HCT116 (cell line): Measurements from ENCODE around the gene RGS12. TPM values are rescaled to one million over a fixed set of nuclear protein-coding genes. Genes with fewer than 3 reads are reported as not detected.

ENCODE experiments used
- ATAC-seq: fragments of 200-7000 bp; cut with Tn5 transposase; 2 replicates; pipeline ENCODE4 v1.9.1; 2020; ENCODE audit warnings: mild to moderate bottlenecking, moderate library complexity
- BruUV-seq: library from RNA; stranded (reverse); fragments of 400-500 nt; replicated peaks from 2 replicates; lab custom pipeline; 2021; lab: Mats Ljungman, UMichigan
- CTCF ChIA-PET: fragments of 300-600 bp; sonication (Branson Sonifier 250); formaldehyde crosslinking; loops from one replicate; lab custom pipeline; 2021; ENCODE audit warnings: antibody characterized with exemption; lab: Charles Lee
- POLR2A ChIA-PET: fragments of 300-600, 350-600 bp; sonication (Branson Sonifier 250); formaldehyde crosslinking; loops from one replicate; lab custom pipeline; 2021; ENCODE audit warnings: antibody characterized with exemption; lab: Charles Lee
- RAD21 ChIA-PET, 2 experiments: fragments of 300-600 bp; sonication (Branson Sonifier 250); formaldehyde crosslinking; loops; one replicate each; lab custom pipeline; 2023; ENCODE audit warnings: low total read pairs in 2 of 2; ENCODE audit not compliant: uncharacterized antibody in 2 of 2, unreplicated experiment in 2 of 2, low non-redundant PET in 1 of 2; lab: Charles Lee
- DNase-seq: peaks from one replicate; pipeline ENCODE4 v3.0.0-alpha.2; 2010; ENCODE audit warnings: low read depth, low spot score
- H2AFZ ChIP-seq: fragments of 200-600 bp; shearing (Covaris generic), sonication (generic); 2 replicates; pipeline ENCODE4 v1.6.1; 2017; ENCODE audit warnings: low read depth, mixed run types, mixed read lengths, antibody characterized with exemption, low read length; ENCODE audit not compliant: poor library complexity, severe bottlenecking
- H3K27ac ChIP-seq: 2 replicates; pipeline ENCODE4 v1.5.1; 2012; ENCODE audit warnings: low read depth, low read length
- H3K27me3 ChIP-seq: fragments of 200-600 bp; sonication (generic); 2 replicates; pipeline ENCODE4 v1.6.1; 2016; ENCODE audit warnings: mixed run types, low read length, mixed read lengths; ENCODE audit not compliant: insufficient read depth
- H3K36me3 ChIP-seq, 2 experiments: fragments of 200-500 bp in 1 of 2; fragments of 200-600 bp in 1 of 2; sonication (Bioruptor generic) in 1 of 2; sonication (generic) in 1 of 2; 2 replicates each; pipeline versions ENCODE4 v1.5.1 to v1.6.1; 2014 to 2016; ENCODE audit warnings: low read length in 2 of 2, inconsistent platforms in 1 of 2, mixed read lengths in 1 of 2, mixed run types in 1 of 2; ENCODE audit not compliant: insufficient read depth in 2 of 2, control insufficient read depth in 1 of 2
- H3K4me1 ChIP-seq, 2 experiments: fragments of 200-600 bp in 1 of 2; sonication (generic) in 1 of 2; 2 replicates each; pipeline versions ENCODE4 v1.5.1 to v1.6.1; 2012 to 2017; ENCODE audit warnings: low read length in 2 of 2, inconsistent platforms in 1 of 2, mild to moderate bottlenecking in 1 of 2, mixed read lengths in 1 of 2, mixed run types in 1 of 2, moderate library complexity in 1 of 2; ENCODE audit not compliant: insufficient read depth in 2 of 2, control insufficient read depth in 1 of 2
- H3K4me2 ChIP-seq: fragments of 200-600 bp; sonication (generic); 2 replicates; pipeline ENCODE4 v1.6.1; 2017; ENCODE audit warnings: mixed run types, low read length, mixed read lengths
- H3K4me3 ChIP-seq, 2 experiments: fragments of 200-600 bp in 1 of 2; sonication (generic) in 1 of 2; replicated peaks in 1 of 2; 2 replicates each; pipeline ENCODE4 v1.5.1; 2011 to 2016; ENCODE audit warnings: low read length in 2 of 2, control low read depth in 1 of 2, low read depth in 1 of 2, mild to moderate bottlenecking in 1 of 2, mixed read lengths in 1 of 2, mixed run types in 1 of 2
- H3K79me2 ChIP-seq: fragments of 200-600 bp; sonication (generic); 2 replicates; pipeline ENCODE4 v1.6.1; 2017; ENCODE audit warnings: mild to moderate bottlenecking, mixed run types, low read length, moderate library complexity, mixed read lengths; ENCODE audit not compliant: insufficient read depth
- H3K9ac ChIP-seq: fragments of 200-600 bp; sonication (generic); 2 replicates; pipeline ENCODE4 v1.6.1; 2016; ENCODE audit warnings: low read length, mixed read lengths
- H3K9me2 ChIP-seq: fragments of 200-600 bp; sonication (generic), shearing (Covaris generic); 2 replicates; pipeline ENCODE4 v1.6.1; 2017; ENCODE audit warnings: mixed run types, mild to moderate bottlenecking, moderate library complexity; ENCODE audit not compliant: insufficient read depth
- H3K9me3 ChIP-seq, 2 experiments: fragments of 200-500 bp in 1 of 2; fragments of 200-600 bp in 1 of 2; sonication (Bioruptor generic) in 1 of 2; sonication (generic) in 1 of 2; 2 replicates each; pipeline ENCODE4 v1.6.1; 2014 to 2017; ENCODE audit warnings: low read length in 2 of 2, mixed read lengths in 2 of 2, inconsistent platforms in 1 of 2, low read depth in 1 of 2, mild to moderate bottlenecking in 1 of 2, mixed run types in 1 of 2, moderate library complexity in 1 of 2; ENCODE audit not compliant: control insufficient read depth in 1 of 2, insufficient read depth in 1 of 2
- H4K20me1 ChIP-seq: fragments of 200-600 bp; sonication (generic), shearing (Covaris generic); 2 replicates; pipeline ENCODE4 v1.6.1; 2017; ENCODE audit warnings: mixed run types, mild to moderate bottlenecking, moderate library complexity; ENCODE audit not compliant: insufficient read depth
- CBX3 ChIP-seq: IDR thresholded peaks from 2 replicates; pipeline ENCODE4 v1.6.1; 2012; ENCODE audit warnings: low read depth
- CEBPB ChIP-seq: IDR thresholded peaks from 2 replicates; pipeline ENCODE4 v1.6.1; 2012; ENCODE audit warnings: low read depth
- ELF1 ChIP-seq: IDR thresholded peaks from 2 replicates; pipeline ENCODE4 v1.6.1; 2012; ENCODE audit warnings: low read depth, borderline replicate concordance
- EZH2phosphoT487 ChIP-seq: fragments of 200-600 bp; IDR thresholded peaks from 2 replicates; pipeline ENCODE4 v1.6.1; 2018; ENCODE audit warnings: antibody characterized with exemption, borderline replicate concordance
- POLR2AphosphoS5 ChIP-seq: IDR thresholded peaks from 2 replicates; pipeline ENCODE4 v1.6.1; 2011; ENCODE audit warnings: mild to moderate bottlenecking, low read depth, low read length, moderate library complexity
- SIN3A ChIP-seq: IDR thresholded peaks from 2 replicates; pipeline ENCODE4 v1.6.1; 2012; ENCODE audit warnings: low read depth
- SRF ChIP-seq: IDR thresholded peaks from 2 replicates; pipeline ENCODE4 v1.6.1; 2012; ENCODE audit warnings: low read depth
- YY1 ChIP-seq: IDR thresholded peaks from 2 replicates; pipeline ENCODE4 v1.6.1; 2011; ENCODE audit warnings: low read length, low read depth, moderate library complexity, mild to moderate bottlenecking; ENCODE audit not compliant: insufficient replicate concordance; ENCODE audit errors: extremely low read depth
- ZFX ChIP-seq: fragments of 450-650 bp; IDR thresholded peaks from 2 replicates; pipeline ENCODE4 v1.6.1; 2017
- intact Hi-C: fragments of 100-400 bp; cut with micrococcal nuclease; formaldehyde crosslinking; loops from 2 replicates; pipeline ENCODE4 v1.10.0; 2022
- total RNA-seq: library from RNA; stranded (reverse); gene quantifications from one replicate; pipeline ENCODE4 v1.2.1, GENCODE V29; 2021; ENCODE audit not compliant: unreplicated experiment
- TF ChIP-seq, protein P1 (sequence below), 3 experiments: fragments of 200-600 bp in 1 of 3; sonication (generic) in 1 of 3; IDR thresholded peaks in 2 of 3; conservative IDR thresholded peaks in 1 of 3; 2 replicates each; pipeline ENCODE4 v1.5.1; 2012 to 2017; ENCODE audit warnings: low read depth in 2 of 3, low read length in 2 of 3, antibody characterized with exemption in 1 of 3, borderline replicate concordance in 1 of 3, control low read depth in 1 of 3, mild to moderate bottlenecking in 1 of 3, mixed read lengths in 1 of 3, mixed run types in 1 of 3, moderate library complexity in 1 of 3; ENCODE audit not compliant: insufficient read depth in 1 of 3
- TF ChIP-seq, protein P2 (sequence below): IDR thresholded peaks from 2 replicates; pipeline ENCODE4 v1.6.1; 2012
- TF ChIP-seq, protein P3 (sequence below): IDR thresholded peaks from 2 replicates; pipeline ENCODE4 v1.6.1; 2011; ENCODE audit warnings: mild to moderate bottlenecking, low read length, moderate library complexity; ENCODE audit not compliant: insufficient replicate concordance; ENCODE audit errors: extremely low read depth

Gene RGS12
- total RNA-seq, 1 experiment from 2014 or later, result 22.2 TPM

DNA sequence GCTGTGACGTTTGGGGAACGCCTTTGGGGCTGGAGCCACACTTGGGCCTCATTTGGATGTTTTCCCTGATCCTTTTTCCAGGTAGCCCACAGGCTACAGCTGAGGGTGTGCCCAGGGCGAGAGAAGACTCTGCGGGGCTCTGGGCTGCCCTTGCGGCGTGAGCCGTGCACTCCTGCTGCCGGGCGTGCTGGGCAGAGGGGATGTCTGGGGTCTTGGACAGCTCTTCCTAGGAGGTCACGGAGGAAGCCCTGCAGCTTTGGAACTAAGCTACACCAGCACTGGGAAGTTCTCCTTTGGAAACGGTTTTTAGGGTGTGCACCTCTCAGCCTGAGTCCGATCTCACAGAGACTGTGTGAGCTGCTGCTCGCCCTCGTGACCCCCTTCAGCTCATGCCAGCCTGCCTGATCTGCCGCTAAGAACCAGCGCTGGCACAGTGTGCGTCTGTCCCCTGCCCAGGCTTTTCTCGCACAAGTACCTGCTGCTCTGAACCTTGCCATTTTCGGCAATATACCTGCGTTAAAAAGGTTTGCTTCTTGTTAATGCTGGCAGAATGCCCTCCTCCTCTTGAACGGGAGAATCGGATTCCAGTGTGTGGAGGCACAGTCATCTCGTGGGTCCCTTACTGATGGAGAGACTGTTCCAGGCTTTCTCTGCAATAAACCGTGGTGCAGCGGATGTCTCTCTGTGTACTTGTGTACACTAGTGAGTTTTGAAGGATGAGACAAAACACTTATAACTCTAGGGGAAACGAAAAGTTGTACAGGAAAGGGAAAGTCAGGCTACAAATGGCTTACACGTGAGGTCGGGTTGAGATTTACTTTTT lies 29.6 kb upstream of the RGS12 start:
- no peaks in the 10 kb centered on the region for H3K9me2 ChIP-seq
- H3K4me1 ChIP-seq, result no peaks in the 10 kb centered on the region
- H3K27me3 ChIP-seq, result 0 out of 2 replicates have a peak, but pooled peaks cover 2% of the 10 kb centered on the region
- no peaks in the 10 kb centered on the region for H3K36me3 ChIP-seq
- no peak overlapping the region for H3K27ac ChIP-seq
- no peak for ATAC-seq
- H2AFZ ChIP-seq, result no peak overlapping the region
- H3K9me3 ChIP-seq, result no peaks in the 10 kb centered on the region
- no peaks in the 10 kb centered on the region for H4K20me1 ChIP-seq
- no TSS peak for BruUV-seq
- intact Hi-C loops, result no loop called here
- no peak for DNase-seq
- no peak overlapping the region for H3K4me2 ChIP-seq
- ChIA-PET POLR2A (no interaction called here), RAD21 (no interaction called here), CTCF (no interaction called here)
- H3K79me2 ChIP-seq, result no peaks in the 10 kb centered on the region
- no peak overlapping the region for H3K4me3 ChIP-seq
- no peak overlapping the region for H3K9ac ChIP-seq
- TF ChIP-seq ZFX (no peak), ELF1 (no peak), CEBPB (no peak), SRF (no peak), POLR2AphosphoS5 (no peak), EZH2phosphoT487 (no peak), YY1 (no peak), SIN3A (no peak), CBX3 (no peak)
- TF ChIP-seq, protein P1, sequence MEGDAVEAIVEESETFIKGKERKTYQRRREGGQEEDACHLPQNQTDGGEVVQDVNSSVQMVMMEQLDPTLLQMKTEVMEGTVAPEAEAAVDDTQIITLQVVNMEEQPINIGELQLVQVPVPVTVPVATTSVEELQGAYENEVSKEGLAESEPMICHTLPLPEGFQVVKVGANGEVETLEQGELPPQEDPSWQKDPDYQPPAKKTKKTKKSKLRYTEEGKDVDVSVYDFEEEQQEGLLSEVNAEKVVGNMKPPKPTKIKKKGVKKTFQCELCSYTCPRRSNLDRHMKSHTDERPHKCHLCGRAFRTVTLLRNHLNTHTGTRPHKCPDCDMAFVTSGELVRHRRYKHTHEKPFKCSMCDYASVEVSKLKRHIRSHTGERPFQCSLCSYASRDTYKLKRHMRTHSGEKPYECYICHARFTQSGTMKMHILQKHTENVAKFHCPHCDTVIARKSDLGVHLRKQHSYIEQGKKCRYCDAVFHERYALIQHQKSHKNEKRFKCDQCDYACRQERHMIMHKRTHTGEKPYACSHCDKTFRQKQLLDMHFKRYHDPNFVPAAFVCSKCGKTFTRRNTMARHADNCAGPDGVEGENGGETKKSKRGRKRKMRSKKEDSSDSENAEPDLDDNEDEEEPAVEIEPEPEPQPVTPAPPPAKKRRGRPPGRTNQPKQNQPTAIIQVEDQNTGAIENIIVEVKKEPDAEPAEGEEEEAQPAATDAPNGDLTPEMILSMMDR (IDR thresholded peaks at IDR 0.05 in 2 of 3, conservative IDR thresholded peaks at IDR 0.05 in 1 of 3; ENCODE audit: borderline replicate concordance in 1 of 3, insufficient read depth in 1 of 3, low read depth in 2 of 3, low read length in 2 of 3), result no peak
- TF ChIP-seq, protein P2, sequence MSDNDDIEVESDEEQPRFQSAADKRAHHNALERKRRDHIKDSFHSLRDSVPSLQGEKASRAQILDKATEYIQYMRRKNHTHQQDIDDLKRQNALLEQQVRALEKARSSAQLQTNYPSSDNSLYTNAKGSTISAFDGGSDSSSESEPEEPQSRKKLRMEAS, result no peak
- TF ChIP-seq, protein P3, sequence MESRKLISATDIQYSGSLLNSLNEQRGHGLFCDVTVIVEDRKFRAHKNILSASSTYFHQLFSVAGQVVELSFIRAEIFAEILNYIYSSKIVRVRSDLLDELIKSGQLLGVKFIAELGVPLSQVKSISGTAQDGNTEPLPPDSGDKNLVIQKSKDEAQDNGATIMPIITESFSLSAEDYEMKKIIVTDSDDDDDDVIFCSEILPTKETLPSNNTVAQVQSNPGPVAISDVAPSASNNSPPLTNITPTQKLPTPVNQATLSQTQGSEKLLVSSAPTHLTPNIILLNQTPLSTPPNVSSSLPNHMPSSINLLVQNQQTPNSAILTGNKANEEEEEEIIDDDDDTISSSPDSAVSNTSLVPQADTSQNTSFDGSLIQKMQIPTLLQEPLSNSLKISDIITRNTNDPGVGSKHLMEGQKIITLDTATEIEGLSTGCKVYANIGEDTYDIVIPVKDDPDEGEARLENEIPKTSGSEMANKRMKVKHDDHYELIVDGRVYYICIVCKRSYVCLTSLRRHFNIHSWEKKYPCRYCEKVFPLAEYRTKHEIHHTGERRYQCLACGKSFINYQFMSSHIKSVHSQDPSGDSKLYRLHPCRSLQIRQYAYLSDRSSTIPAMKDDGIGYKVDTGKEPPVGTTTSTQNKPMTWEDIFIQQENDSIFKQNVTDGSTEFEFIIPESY, result no peak
